GM12872 (cell line): ENCODE measurements around the gene ATG101.

ENCODE experiments used
- TF ChIP-seq, protein P1 (sequence below): IDR thresholded peaks from 3 replicates; pipeline ENCODE4 v1.5.1; 2011; ENCODE audit warnings: low read depth, mild to moderate bottlenecking, low read length, moderate library complexity; ENCODE audit not compliant: insufficient read depth

Gene ATG101

DNA sequence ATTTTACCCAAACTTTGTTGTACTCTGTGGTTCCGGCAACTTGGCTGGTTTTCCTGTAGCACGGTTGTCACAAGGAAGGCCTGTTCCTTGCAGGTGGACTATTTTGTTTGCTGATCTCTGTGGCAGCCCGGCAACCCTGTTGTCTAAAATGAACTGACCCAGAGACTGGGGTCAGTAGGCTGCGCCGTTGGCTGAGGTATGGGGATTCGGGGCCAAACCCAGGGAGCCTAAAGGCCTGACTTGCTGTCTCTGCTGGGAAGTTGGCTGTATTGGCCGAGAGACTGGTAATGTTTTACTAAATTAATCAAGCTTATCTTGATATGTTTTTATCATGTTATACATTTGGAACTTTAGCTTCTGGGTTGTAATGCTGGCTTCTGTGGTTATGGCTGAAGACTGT lies 23.6 kb downstream of the ATG101 start:
- TF ChIP-seq, protein P1, sequence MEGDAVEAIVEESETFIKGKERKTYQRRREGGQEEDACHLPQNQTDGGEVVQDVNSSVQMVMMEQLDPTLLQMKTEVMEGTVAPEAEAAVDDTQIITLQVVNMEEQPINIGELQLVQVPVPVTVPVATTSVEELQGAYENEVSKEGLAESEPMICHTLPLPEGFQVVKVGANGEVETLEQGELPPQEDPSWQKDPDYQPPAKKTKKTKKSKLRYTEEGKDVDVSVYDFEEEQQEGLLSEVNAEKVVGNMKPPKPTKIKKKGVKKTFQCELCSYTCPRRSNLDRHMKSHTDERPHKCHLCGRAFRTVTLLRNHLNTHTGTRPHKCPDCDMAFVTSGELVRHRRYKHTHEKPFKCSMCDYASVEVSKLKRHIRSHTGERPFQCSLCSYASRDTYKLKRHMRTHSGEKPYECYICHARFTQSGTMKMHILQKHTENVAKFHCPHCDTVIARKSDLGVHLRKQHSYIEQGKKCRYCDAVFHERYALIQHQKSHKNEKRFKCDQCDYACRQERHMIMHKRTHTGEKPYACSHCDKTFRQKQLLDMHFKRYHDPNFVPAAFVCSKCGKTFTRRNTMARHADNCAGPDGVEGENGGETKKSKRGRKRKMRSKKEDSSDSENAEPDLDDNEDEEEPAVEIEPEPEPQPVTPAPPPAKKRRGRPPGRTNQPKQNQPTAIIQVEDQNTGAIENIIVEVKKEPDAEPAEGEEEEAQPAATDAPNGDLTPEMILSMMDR: no peak

DNA sequence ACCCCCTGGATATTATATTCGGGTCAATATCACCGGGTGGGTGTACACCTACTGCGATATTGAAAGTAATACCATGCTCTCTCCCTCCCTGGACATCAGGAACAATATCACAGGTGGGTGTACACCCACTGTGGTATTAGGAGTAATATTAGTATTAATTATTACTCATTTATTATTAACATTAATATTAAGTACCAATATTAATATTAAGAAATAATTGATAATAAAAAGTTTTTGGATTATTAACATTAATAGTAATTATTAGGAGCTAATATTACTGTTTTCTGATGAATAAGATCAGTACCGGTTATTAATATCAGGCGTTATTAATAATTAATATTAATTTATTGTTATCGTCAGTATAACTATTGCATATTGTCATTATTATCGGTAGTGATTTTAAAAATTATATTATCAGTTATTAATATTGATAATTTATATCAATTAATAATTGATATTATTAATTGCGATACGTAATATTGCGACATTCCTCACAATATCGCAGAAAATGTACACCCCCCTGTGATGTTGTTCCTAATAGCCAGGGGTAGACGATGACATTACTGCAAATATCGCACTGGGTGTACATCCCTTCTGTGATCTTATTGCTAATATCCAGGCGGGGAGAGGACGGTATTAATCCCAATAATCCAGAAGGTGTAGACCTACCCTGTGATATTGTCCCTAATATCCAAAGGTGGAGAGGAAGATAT lies 26.7 kb downstream of the ATG101 start:
- TF ChIP-seq, protein P1: no peak

DNA sequence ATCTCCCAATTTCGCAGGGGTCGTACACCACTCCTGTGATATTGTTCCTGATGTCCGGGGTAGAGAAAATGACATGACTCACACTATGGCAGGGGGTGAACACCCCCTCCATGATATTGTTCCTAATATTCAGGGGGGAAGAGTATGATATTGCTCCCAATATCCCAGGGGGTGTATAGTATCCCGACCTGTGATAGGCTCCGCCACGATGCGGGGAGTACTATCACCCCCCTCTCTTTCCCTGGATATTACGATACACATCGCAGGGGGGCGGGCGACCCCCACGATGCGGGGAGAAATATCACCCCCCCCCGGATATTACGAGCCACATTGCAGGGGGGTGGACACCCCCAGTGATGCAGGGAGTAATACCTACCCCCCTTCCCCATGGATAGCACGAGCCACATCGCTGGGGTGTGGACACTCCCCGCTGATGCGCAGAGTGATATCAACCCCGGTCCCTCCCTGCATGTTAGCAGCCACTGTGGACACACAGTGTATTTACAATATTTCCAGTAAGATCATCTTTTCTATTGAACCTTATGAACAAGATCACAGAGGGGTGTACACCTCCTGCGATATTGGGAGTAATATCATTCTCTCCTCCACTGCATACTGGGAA lies 27.4 kb downstream of the ATG101 start:
- TF ChIP-seq, protein P1: no peak

DNA sequence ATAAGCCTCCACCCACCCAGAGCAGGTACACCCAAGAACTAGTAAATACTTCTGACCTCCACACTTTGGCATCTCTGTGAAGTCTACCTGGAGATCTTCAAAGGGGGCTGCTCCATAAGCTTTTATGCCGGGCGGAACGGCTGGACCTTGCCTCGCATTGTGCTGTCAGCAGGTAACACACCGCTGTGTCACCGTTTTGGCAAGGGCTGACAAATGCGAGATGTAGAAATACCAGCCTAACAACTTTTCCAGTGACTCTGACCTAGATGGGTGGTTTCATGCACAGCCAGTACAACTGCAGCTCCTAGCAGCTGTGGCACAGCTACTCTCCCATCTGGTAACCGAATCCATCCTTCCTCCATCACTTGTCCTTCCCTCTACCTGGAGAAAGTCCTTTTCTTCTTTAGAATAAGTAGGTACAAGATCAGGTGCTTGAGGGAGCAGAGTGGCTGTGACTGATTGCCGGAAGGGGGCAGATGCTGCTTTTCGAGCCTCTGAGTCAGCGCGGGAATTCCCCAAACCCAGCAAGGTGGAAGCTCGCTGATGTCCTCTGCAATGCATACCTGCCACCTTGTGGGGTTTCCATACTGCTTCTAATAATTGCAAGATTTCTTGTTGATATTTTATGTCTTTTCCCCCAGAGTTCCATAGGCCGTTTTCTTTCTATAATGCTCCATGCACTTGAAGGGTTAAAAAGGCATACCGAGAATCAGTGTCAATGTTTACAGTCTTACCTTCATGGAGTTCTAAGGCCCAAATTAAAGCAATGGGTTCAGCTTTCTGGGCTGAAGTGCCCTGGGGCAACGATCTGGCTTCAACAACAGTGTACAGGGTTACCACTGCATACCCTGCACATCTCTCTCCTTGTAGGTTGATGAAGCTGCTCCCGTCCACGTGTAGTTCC lies 46.7 kb downstream of the ATG101 start:
- TF ChIP-seq, protein P1: peak; percentile 47; the same call in 2 of the 3 replicates

DNA sequence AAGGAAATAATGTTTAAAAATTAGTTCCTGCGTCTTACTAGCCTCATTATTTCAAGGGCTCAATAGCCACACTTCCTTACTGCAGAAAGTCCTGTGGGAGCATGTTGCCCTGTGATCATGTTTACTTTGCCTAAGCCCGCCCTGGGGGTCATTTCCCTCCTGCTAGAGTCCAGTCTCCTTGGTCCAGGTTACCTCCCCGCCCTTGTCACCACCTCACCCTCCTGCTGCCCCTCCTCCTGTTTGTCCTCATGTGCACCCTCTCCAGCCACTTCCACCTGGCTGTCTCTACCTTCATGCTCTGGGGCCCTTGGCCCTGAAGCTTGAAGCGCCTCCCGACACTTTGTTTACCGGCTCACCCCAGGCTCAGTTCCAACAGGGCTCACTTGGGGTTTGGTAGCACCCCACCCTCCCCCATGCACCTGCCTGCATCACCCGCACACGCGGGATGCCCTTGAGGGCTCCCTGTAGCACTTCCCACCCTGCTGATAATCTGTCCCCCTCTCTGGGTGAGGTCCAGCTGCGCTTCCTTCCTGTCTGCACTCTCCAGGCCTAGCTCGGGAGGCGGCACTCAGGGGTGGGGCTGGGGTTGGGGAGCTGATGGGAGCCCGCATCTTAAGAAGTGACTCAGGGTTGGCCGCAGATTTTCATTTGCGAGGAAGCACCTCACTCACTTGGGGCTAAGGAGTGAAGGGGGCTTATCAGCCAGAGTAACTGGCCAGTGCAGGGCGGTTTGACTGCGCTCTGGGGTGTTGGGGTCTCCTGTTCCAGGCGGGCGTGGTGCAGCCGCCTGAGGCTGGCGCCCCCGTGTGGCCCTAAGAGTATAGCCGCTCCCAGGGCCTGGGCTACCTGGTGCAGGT lies 49.8 kb downstream of the ATG101 start:
- TF ChIP-seq, protein P1: peak; percentile 90

DNA sequence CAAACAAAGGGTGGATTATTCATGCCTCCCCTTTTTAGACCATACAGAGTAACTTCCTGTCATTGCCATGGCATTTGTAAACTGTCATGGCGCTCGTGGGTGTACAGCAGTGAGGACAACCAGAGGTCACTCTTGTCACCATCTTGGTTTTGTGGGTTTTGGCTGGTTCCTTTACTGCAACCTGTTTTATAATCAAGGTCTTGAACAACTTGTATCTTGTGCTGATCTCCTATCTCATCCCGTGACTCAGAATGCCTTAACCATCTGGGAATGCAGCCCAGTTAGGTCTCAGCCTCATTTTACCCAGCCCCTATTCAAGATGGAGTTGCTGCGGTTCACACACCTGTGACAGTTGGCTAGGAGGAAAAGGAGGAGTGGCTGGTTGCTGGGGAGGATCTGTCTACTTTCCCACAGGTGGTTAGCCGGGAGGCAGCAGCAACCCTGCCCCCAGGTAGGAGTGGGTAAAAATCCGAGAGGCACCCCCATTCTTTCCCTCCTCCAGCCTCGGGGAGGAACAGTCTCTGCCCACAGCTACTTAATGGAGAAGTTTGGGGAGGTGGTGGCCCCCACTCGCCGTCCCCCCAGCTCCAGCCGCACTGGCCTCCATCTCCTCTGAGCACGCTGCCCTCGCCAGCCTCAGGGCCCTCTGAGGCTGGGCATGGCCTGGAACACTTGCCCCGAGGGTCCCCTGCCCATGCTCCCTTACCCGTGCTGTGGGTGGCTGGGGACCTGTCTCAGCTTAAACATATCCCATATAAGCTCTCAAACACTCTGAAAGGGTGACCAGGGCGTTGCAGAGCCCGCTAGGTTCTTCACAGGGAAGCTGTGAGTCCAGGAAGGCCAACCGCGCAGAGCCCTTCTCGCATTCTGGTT lies 51.4 kb downstream of the ATG101 start:
- TF ChIP-seq, protein P1: no peak
